Activated CD4-positive, alpha-beta T cell treated with anti-CD3 and anti-CD28 coated beads, Interleukin-2, amount 50 U/mL, for 16 hours (primary cell): ENCODE measurements around the gene RMI2.

Experiments
- DNase-seq: peaks from one replicate; pipeline ENCODE4 v3.0.0-alpha.2; 2020

The RMI2 gene

DNA sequence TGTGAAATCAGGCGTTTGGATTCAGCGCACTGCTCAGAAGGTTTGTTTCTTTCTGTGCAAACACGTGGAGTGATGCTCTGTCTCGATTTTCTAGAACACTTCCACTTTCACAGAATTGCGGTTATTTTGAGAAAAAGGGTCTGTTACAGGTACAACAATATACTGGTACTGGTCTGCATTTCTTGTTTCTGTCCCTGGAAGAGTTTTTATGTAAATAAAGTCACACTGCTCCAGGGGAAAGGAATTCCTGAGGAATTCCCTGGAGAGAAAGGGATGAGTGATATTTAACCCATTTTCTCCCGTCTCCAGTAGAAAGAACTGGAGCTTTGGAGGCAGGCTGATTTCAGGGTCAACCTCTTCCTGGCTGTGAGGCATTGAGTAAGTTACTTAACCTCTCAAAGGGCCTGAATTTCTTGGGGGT, 16.2 kb upstream of the RMI2 start:
- DNase-seq: peak; percentile 34

DNA sequence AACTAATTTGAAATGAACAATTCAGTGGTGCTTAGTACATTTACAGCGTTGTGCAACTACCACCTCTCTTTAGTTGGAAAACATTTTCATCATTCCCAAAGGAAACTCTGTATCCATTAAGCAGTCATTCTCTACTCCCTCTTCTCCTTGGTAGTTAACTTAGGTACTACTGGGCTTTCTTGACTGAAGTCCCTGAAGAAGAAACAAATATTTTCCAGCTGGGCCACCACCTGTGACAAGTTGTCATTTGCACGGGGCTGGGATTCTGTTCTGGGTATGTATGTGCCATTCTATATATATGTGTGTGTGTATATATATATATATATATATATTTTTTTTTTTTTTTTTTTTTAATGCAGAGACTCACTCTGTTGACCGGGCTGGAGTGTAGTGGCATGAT, 15.4 kb upstream of the RMI2 start:
- no peak for DNase-seq

DNA sequence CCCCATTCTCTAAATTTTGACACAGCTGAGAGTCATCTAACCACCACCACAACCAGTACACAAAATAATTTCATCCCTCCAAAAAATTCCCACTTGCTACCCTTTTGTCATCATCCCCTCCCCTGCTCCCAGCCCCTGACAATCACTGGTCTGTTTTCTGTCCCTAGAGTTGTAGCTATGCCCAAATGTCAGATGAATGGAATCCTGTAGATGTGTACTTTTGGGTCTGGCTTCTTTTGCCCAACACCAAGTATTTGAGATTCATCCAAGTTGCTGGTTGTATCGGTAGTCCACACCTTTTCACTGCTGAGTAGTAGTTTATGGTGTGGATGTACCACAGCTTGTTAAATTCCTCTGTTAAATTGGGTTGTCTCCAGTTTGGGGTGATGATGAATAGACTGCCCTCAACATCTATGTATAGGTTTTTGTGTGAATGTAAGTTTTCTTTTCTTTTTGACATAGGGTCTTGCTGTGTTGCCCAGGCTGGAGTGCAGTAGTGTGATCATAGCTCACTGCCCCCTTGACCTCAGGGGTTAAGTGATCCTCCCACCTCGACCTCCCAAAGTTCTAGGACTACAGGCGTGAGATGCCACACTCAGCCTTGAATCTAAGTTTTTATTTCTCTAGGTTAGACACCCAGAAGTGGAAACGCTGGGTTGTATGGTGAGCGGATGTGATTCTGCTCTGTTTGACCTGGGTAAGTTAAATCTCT, 14.6 kb upstream of the RMI2 start:
- DNase-seq: no peak

GRCh38 chr16:11331967-11332366, 13.3 kb upstream of the RMI2 start:
- no peak for DNase-seq

- DNase-seq: no peak
These were observed 12.2 kb upstream of the RMI2 start for GRCh38 chr16:11333010-11333409.

DNA sequence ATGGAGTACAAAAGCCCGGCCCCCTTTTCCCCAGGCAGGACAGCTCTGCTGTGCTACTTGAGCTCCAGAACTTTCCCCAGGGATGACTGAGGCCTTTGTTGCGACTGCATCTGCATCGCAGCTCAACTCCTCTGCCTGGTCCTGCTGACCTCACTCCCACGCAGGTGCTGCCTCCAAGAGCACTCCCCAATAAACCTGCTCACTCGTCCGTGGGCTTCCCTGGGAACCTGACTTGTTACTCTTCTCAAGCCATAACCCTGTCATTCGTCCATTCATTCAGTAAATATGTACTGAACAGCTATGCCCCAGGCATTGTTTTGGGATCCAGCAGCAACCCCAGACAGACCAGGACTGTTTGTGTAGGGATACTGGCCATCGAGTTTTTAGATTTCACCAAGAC, 11.6 kb upstream of the RMI2 start:
- no peak for DNase-seq

- no peak for DNase-seq
These were observed 10.3 kb upstream of the RMI2 start for GRCh38 chr16:11334831-11335404.

DNA sequence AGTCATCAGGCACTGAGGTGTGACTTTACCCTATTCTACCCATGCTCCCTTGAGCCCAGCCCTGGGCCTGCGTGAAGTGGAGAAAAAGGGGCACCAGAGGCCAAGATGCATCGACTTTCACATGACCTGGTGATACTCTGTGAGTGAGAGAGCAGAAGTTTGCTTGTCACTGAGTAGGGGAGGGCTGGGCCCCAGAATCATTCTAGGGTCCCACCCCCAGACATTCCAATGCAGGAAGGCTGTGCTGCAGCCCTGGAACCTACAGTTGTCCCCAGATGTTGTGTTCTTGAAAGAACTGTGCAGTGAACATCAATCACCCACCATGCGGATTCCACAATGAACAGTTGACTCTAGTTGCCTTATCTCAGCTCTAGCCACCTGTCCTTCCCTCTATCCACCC, 6.2 kb upstream of the RMI2 start:
- no peak for DNase-seq

- DNase-seq: no peak
These were observed 4.5 kb upstream of the RMI2 start for GRCh38 chr16:11340710-11341109.

DNA sequence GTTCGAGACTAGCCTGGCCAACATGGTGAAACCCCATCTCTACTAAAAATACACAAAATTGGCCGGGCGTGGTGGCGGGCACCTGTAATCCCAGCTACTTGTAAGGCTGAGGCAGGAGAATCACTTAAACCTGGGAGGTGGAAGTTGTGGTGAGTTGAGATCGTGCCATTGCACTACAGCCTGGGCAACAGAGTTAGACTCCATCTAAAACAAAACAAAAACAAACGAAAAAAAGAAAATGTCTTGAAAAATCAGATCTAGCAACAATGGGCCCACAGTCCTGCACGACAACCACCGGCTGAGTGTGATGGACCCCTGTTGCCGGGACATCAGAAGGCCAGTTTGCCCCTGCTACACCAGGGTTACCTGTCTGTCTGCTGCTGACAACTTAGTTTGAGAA, 3.9 kb upstream of the RMI2 start:
- DNase-seq: no peak

DNA sequence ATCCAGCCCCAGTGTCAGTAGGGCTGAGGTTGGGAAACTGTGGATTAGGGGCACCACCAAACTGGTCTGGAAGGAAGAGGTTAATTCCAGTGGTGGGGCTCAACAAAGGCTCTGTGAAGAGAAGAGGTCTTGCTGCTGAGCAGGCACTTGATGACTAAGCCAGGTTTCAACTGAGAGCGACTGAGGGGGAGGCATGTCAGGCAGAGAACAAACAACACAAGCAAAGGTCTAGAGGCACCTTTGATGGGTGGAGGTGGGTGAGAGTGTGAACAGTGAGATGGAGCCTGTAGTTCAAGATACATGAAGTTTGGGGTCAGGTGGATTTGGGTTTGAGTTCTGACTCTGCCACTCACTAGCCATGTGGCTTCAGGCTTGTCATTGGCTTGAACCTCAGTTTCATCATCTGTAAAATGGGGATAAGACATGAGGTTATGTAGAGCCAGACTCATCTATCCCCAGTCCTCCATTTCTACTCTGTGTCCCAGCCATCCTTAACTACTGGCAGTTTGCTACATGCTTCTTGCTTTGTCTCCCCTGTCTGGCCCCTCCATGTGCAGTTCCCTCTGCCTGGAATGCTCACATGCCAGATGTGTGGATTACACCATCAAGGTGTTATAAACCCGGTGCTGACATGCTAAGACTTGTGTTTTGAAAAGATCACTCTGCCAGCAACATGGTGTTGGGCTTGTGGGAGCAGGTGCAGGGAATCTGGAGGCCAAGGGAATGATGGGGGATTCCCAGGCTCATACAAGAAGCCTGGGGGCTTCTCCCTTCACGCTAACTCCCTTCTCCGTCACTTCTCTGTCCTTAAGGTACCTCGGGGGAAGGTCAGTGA, 3.0 kb upstream of the RMI2 start:
- no peak for DNase-seq

DNA sequence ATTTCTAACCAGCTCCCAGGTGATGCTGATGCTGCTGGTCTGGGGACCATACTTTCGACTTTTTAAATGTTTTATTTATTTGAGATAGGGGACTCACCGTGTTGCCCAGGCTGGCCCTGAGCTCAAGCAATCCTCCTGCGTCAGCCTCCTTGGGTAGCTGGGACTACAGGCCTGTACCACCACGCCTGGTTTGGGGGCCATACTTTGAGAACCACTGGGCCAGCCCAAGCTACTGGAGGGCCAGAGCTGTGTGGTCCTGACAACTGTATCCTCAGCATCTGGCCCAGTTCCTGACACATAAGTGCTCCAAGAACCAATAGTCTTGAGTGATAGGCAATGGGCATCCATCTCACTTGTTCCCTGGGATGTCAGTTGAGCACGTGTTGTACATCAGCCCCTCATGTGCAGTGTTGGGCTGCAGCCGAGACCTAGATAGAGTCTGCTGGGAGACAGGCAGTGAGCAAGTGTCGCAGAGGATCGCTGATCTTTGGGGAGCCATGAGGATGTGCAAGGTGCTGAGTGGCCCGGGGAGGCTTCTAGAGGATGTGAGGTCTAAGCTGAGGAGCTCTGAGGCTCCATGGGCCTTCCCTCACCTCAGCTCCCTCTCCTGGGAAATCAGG, 1.6 kb downstream of the RMI2 start:
- no peak for DNase-seq

GRCh38 chr16:11347831-11348230, 2.6 kb downstream of the RMI2 start:
- DNase-seq: no peak

- DNase-seq: no peak
These were observed 3.7 kb downstream of the RMI2 start for GRCh38 chr16:11348737-11349598.

DNA sequence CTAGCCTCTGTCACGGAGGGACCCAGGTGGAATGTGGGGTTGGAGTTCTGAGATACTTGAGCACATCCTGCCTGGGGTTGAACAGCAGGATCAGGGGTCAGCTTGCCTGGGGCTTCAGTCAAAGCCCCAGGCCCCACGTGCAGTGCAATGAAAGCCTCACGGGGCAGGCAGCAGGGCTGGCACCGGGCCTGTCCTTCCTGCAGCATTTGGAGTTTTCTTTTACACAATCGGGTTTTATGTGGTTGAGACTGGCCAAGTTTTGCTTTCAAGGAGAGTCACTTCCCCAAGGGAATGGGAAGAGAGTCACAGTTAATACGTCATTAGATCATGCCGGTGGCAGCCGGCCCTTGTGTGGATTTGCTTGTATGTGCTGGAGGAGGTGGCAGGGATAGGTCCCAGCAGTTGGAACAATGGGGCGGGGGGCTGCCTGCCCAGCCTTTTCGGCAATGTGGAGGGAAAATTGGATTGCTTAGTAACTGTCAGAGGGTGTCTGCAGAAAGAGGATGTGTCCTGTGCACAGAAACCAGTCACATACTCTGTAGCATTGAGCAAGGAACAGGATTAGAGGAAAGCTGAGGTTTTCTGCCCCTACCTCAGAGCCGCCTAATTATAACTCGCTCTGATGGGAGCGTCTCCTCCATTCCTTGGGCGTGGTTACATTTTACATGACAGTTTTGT, 4.5 kb downstream of the RMI2 start:
- DNase-seq: no peak

GRCh38 chr16:11350519-11350918, 5.3 kb downstream of the RMI2 start:
- no peak for DNase-seq

DNA sequence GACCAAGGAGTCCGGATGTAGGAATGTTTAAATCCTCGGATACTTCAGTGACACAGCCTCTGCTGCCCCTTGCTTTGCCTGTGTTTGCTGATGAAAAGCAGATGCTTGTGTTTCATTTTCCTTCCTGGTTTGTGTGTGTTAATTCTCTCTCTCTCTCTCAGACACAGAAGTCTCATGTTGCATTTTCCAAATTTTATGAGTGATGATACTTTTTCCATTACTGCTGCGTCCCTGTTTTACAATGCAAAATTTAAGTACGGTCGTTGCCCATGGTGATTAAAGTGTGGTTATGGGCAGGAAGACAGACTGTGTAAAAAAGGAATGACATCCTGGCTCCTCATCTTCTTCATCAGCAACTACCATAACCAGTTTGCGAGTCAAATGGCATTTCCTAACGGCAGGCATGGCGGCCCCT, 5.7 kb downstream of the RMI2 start:
- DNase-seq: no peak

DNA sequence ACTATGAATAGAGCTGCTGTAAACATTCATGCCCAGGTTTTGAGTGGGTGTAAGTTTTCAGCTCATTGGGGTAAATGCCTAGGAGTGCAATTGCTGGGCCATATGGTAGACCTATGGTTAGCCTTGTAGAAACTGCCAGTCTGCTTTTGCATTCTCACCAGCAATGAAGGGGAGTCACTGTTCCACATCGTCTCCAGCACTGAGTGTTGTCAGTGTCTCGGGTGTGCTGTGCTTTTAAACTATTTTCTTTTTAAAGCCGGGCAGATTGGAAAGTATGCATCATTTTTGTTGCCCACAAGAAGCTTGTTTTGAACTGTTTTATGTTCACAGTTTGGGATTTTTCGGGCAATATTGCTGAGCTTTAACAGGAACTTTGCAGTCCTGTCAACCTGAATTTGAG, 7.9 kb downstream of the RMI2 start:
- DNase-seq: no peak

GRCh38 chr16:11354407-11354732, 9.1 kb downstream of the RMI2 start:
- DNase-seq: no peak

GRCh38 chr16:11354733-11355574, 9.7 kb downstream of the RMI2 start:
- peak; percentile 94 for DNase-seq

DNA sequence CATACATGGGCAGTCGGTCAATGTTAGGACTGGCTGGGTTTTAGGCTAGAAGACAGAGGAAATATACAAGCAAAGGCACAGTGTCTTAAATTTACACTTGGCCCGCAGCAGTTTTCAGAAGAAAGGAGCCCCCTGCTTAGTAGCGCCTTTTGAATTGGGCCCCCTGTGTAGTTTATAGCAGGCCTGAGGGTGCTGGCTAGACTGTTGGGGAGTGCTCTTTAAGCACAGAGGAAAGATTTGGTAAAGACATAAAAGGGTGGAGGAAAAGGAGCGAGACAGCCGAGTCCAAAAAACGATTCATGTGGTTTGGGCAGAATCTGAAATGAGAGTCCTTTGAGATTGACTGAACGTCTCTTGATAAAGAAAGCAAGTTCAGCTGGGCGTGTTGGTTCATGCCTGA, 10.6 kb downstream of the RMI2 start:
- peak; percentile 24 for DNase-seq
